HUES48 (cell line): ENCODE measurements around the gene SYS1.

Source experiments
- H3K27ac ChIP-seq: one replicate; pipeline ENCODE4 v1.7.0; 2013; ENCODE audit warnings: low read depth, low read length, inconsistent platforms
- H3K27me3 ChIP-seq: 2 replicates; pipeline ENCODE4 v1.6.1; 2013; ENCODE audit warnings: mild to moderate bottlenecking, low read length; ENCODE audit not compliant: control insufficient read depth, insufficient read depth
- H3K36me3 ChIP-seq: 2 replicates; pipeline ENCODE4 v1.6.1; 2013; ENCODE audit warnings: low read length; ENCODE audit not compliant: control insufficient read depth, insufficient read depth
- H3K4me1 ChIP-seq: 2 replicates; pipeline ENCODE4 v1.6.1; 2013; ENCODE audit warnings: mild to moderate bottlenecking, low read length; ENCODE audit not compliant: control insufficient read depth, insufficient read depth
- H3K4me3 ChIP-seq: 2 replicates; pipeline ENCODE4 v1.5.1; 2013; ENCODE audit warnings: mild to moderate bottlenecking, low read depth, low read length
- H3K9ac ChIP-seq: 2 replicates; pipeline ENCODE4 v1.6.1; 2013; ENCODE audit warnings: mild to moderate bottlenecking, low read depth, low read length, moderate library complexity
- H3K9me3 ChIP-seq: 2 replicates; pipeline ENCODE4 v1.6.1; 2013; ENCODE audit warnings: low read length; ENCODE audit not compliant: control insufficient read depth, insufficient read depth

Gene SYS1

DNA sequence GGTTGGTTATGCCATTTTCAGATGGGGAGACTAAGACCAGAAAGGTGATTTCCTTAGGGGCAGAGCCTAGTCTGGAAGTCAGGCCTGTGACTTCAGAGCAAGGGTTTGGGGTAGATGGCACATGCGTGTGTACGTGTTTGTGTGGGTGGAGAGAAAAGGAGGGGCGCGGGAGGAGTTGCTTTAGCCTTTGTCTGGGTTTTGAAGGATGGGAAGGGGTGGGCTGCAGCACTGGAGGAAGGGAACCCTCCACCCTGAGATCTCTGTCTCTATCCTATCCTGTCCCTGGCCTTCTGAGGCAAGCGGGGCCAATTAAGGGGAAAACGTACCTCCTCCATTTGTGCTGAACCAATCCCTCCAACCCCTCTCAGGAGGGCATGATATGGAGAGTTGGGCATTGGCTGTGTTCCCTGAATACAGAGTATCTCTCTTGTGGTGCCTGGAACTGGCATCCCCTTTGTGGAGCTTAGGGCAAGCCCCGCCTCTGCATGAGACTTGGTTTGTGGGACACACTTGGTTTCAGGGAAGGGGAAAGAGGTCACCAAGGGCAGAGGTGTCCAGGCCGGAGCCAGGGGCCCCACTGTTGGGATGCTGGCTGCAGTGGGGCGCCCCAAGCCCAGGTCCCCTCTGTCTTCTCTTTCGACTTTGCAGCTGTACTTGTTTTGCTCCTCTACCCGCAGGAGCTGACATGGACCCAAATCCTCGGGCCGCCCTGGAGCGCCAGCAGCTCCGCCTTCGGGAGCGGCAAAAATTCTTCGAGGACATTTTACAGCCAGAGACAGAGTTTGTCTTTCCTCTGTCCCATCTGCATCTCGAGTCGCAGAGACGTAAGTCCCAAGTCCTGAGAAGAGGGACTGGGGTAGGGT lies 45.1 kb downstream of the SYS1 start, which contains the start of gene DBNDD2:
TSS of gene DBNDD2 (plus strand) at position 507 of the 863 bp plus-strand sequence. CDS start at position 686, 179 bp downstream.
- Histone ChIP-seq H3K9me3 (no peaks in the 10 kb centered on the region), H3K4me3 (peak within 1 kb of the TSS; percentile 72), H3K4me1 (peaks cover 10% of the 10 kb centered on the region), H3K9ac (peak within 1 kb of the TSS; percentile 76; the same call in 1 of the 2 replicates), H3K36me3 (peaks cover 28% of the 10 kb centered on the region), H3K27me3 (peaks cover 33% of the 10 kb centered on the region), H3K27ac (peak within 1 kb of the TSS; percentile 16)

DNA sequence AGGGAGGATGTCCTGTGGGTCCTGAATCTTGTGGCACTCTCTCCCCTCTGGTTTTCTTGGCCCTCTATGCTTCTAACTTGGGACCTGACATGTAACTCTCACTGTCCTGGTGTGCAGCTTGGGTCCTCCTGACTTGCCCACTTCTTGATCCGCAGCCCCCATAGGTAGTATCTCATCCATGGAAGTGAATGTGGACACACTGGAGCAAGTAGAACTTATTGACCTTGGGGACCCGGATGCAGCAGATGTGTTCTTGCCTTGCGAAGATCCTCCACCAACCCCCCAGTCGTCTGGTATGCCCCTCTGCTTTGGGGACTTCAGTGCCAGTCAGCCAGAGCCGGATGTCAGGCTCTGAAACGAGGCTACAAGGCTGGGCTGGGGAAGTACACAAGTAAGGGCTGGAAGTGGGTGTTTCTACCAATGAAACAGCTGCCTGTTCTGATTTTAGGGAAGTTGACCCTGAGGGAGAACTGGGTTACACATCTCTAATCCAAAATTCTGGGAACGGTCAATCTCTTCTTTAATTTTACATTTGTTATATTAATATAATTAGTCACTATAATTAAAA lies 45.8 kb downstream of the SYS1 start:
- Histone ChIP-seq H3K36me3 (peaks cover 28% of the 10 kb centered on the region), H3K4me3 (no peak overlapping the region), H3K27me3 (peaks cover 33% of the 10 kb centered on the region), H3K27ac (no peak overlapping the region), H3K9me3 (no peaks in the 10 kb centered on the region), H3K4me1 (peaks cover 10% of the 10 kb centered on the region), H3K9ac (no peak overlapping the region)

GRCh38 chr20:45409521-45410272 lies 46.7 kb downstream of the SYS1 start:
- H3K27me3 ChIP-seq, result peaks cover 24% of the 10 kb centered on the region
- no peaks in the 10 kb centered on the region for H3K9me3 ChIP-seq
- no peak overlapping the region for H3K4me3 ChIP-seq
- peaks cover 28% of the 10 kb centered on the region for H3K36me3 ChIP-seq
- H3K9ac ChIP-seq, result no peak overlapping the region
- no peak overlapping the region for H3K27ac ChIP-seq
- peaks cover 10% of the 10 kb centered on the region for H3K4me1 ChIP-seq

DNA sequence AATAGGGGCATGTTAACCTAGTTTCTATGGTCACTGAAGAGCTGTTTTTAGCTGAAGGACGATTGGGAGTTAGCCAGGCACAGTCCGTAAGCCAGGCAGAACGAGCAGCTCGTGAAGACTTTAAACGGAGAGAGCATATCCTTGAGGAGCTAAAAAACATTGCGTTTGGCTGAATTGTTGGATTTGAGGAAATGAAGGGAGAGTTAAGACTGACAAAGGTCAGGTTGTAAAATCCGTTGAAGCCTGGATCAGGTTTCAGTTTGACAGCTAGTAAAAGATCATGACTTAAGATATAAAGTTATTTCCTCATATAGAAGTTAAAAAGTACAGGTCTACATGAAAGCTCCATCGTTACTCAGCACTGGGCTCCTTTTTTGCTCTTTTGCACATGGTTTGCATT lies 47.9 kb downstream of the SYS1 start:
- Histone ChIP-seq H3K9me3 (no peaks in the 10 kb centered on the region), H3K27me3 (peaks cover 14% of the 10 kb centered on the region), H3K4me3 (no peak overlapping the region), H3K9ac (no peak overlapping the region), H3K27ac (no peak overlapping the region), H3K36me3 (peaks cover 28% of the 10 kb centered on the region), H3K4me1 (peaks cover 13% of the 10 kb centered on the region)

DNA sequence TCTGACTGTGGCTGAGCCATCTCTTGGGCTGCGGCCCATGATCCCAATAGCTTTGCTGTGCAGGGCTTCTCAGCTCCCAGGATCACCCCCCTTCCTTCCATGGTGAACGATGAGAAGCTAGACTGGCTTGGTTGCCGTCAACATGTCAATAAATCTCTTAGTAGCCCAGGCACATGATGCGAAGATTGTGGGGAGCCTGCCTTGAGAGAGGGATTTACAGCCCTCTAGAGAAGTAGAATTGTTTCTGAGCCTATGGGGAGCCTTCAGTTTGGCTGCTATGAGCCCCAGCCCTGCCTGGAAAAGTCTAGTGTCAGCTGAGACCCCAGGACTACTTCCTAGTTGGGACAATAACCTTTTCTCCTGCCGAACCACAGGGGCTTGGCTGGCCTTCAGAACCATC lies 49.7 kb downstream of the SYS1 start:
- Histone ChIP-seq H3K27me3 (peaks cover 4% of the 10 kb centered on the region; the same call in 1 of the 2 replicates), H3K4me1 (peaks cover 14% of the 10 kb centered on the region), H3K4me3 (no peak overlapping the region)

GRCh38 chr20:45413479-45413878 lies 50.5 kb downstream of the SYS1 start:
- peaks cover 32% of the 10 kb centered on the region for H3K36me3 ChIP-seq
- no peaks in the 10 kb centered on the region for H3K9me3 ChIP-seq
- H3K4me1 ChIP-seq, result peaks cover 10% of the 10 kb centered on the region
- no peaks in the 10 kb centered on the region for H3K27me3 ChIP-seq
- no peak overlapping the region for H3K9ac ChIP-seq
- H3K27ac ChIP-seq, result no peak overlapping the region
- no peak overlapping the region for H3K4me3 ChIP-seq

More for the DNA sequence above, 49.7 kb downstream of the SYS1 start:
- H3K9me3 ChIP-seq, result no peaks in the 10 kb centered on the region
- peaks cover 28% of the 10 kb centered on the region for H3K36me3 ChIP-seq
- no peak overlapping the region for H3K27ac ChIP-seq
- H3K9ac ChIP-seq, result no peak overlapping the region

- no peaks in the 10 kb centered on the region for H3K9me3 ChIP-seq
- H3K4me1 ChIP-seq, result peaks cover 10% of the 10 kb centered on the region
- peak within 1 kb of the TSS; percentile 77 for H3K27ac ChIP-seq
- H3K9ac ChIP-seq, result peak within 1 kb of the TSS; percentile 85
- H3K27me3 ChIP-seq, result no peaks in the 10 kb centered on the region
- peak within 1 kb of the TSS; percentile 96 for H3K4me3 ChIP-seq
- peaks cover 30% of the 10 kb centered on the region for H3K36me3 ChIP-seq
Measured at GRCh38 chr20:45415822-45416637, 53.1 kb downstream of the SYS1 start, which contains the start of gene PIGT. Gene PIGT (plus strand): TSS chr20:45416141. CDS start chr20:45416157, 16 bp downstream.

- Histone ChIP-seq H3K9ac (peak overlapping the region; percentile 85; the same call in 1 of the 2 replicates), H3K27ac (no peak overlapping the region), H3K36me3 (peaks cover 36% of the 10 kb centered on the region), H3K9me3 (no peaks in the 10 kb centered on the region), H3K4me1 (peaks cover 10% of the 10 kb centered on the region), H3K4me3 (peak overlapping the region; percentile 96), H3K27me3 (no peaks in the 10 kb centered on the region)
Measured at GRCh38 chr20:45416917-45417316, 54.0 kb downstream of the SYS1 start.
